ENCODE measurements around the gene HOXC11.

Gene HOXC11

DNA sequence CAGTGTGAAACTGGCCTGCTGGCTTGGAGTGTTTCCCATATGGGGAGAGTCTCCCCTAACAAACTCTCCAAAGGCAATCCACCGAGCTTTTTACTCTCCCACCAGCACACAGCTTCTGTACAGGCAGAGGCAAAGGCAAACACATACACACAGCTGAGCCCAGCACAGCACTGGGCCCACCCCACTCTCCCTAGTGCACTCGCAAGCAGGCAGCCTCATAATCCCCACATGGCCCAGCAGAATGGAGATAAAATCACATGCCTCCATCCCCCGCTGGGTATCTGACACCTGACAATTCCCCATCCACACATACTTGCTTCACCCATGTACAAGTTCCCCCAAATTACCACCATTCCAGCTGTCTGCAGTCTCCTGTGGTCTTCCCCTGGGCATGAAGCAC is 14.8 kb upstream of the HOXC11 start:
- DNase-seq (ENCODE audit: low read depth): no peak

DNA sequence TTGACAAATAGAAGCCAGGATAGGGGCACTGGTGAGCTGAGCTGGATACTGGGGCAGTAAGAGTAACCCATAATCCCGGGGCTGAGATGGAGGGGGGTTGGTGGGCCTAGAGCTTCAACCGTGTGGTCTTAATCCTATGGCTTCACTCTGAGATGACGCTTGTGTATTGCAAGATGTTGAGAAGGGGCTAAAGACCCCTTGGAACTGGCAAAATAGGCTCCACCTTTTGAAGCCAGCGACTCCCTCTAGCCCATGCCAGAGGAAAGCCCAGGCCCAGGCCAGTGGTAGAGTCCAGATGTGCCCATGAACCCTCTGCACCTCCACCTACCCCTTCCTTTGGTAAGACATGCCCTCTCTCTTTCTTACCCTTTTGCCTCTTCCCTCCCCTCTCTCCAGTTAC is 13.6 kb upstream of the HOXC11 start:
- DNase-seq (ENCODE audit: low read depth): no peak

DNA sequence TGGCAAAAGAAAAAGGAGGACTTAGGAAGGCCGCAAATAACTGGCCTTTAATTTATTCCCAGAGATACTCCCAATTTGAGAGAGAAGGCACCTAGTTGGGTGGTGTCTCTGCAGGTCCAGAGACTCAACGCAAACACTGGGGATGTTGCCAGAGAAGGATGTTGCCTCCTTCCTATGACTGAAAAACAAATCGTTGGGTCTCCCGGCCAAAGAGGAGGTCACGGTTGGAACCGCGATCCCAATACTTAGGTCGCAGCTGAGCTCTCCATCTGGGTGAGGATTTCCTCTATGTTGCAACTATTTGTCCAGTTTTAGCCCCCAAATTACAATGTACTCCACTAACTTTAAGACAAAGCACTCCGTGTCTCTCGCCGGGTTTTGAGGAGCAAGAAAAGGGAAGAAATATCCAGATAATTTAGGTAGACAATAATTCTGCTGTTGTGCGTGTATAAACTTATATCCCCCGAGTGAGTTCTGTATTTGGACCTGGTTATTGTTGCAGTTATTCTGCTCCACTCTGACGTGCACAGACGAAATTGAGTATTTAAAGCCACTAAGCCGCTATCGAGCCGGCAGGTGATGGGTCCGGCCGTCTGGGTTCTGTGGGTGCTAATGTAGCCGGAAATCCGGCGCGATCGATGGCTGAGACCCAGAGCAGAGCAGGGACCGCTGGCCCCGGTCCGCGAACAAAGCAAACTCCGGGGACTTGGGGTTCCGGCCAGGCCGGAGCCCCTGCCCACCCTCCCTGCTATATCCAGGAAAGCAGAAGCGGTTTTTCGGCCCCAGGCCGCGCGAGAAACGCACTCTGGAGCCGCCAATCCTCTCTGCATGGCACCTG is 12.5 kb upstream of the HOXC11 start:
- DNase-seq (ENCODE audit: low read depth): no peak

DNA sequence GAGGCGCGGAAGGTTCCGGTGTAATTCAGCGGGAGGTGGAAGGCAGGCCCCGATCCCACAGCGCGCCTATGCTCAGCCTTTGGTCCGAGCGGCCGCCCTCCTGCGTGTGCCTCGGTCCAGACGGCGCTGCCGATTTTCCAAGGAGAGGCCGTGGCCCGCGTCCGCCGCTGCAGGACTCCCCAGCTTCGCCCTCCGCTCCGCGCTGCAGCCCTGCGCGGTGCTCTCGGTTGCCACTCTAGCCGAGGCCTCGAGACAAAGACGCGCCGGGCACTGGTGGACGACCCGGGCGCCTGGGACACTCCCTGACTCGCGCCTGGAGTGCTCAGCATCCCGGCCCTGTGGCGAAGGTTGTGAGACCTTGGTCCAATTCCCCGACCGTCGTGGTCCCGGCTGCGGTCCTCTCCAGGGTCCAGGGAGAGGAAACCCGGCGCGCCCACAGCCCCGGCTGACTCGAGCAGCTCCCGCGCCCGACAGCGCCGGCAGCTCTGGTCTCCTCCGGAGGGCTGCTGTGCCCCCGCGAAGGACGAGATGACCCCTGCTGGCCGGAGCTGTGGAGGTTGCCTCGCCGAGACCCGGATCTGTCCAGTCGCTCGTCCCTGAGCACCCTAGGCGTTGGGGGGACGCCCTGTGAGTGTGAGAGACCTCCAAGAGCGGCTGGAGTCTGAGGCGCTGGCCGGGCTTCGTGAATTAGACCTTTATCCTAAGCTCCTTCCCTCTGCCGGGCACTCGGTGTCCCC is 11.7 kb upstream of the HOXC11 start:
- DNase-seq (ENCODE audit: low read depth): no peak

DNA sequence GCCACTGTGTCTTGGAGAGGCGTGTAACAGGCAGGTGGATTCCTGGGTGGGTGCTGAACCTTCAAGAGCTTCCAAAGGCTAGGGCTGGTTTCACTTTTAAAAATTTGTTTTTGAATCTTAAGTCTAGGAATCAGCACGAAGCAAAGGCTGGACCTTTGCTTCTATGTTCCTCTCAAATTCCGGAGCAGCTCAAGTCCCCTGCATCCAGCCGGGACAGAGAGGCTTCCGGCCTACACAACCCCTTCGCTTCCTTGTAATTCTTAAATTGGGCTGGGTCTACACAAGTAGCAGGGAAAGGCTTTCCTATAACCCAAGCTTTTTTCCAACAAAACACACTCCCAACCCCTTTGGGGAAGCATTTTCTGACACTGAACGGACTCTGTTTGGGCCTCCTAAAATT is 9.9 kb upstream of the HOXC11 start:
- no peak for DNase-seq (ENCODE audit: low read depth)

DNA sequence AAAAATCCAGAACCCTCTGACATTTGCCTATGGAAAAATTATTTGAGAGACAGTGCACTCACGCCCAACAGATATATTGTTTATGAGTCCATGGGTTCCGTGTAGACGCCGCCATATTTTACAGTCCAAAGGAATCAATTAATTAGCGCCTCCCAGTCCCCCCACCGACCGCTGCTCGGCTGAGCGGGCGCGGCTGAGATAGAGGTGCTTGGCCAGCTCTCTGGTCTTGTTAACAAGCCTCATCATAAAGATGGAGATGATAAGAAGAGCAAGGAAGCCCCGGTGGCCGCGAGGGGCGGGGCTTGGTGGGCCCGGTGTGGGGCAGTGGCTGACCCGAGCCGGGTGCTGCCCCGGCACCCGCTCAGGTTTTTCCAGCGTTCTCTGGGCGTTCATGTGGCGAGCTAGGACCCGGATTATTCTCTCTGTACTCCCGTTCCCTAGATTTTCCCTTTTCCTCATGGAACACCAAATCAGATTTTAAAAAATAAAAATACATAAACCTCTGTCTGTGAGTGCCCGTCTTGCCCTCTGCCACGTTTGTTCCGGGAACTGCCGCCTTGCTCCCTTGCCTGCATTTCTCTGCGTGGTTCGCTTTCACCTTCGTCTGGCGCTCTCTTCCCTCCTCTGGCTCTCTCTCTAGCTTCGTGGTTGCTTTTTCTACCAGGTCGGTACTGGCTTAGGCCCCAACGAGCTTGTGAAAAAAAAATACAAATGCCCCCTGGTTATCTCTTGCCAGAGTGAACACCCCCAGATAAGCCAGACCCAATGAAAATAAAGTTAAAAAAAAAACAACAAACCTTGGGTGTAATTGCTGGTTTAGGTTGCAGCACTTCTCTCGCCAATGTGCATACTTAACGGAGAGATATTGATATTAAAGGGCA is 9.3 kb upstream of the HOXC11 start:
- no peak for DNase-seq (ENCODE audit: low read depth)

DNA sequence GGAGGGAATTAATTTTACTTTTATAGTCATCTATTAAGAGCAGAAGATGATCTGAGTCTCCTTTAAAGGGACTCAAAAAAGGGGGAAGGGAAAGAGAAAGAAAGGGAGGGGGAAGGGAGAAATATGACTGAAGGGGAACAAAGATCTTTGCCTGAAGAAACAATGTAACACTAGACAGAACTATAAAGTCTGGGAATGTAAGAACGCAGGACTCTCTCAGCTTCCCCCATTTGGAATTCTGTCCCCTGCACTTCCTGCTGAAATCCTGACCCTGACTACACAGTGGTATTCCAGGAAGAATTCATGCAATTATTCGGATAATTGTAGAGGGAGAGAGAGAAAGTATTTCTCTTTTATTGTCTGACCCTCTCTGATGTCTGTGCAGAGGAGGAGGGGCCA is 8.6 kb upstream of the HOXC11 start:
- no peak for DNase-seq (ENCODE audit: low read depth)

DNA sequence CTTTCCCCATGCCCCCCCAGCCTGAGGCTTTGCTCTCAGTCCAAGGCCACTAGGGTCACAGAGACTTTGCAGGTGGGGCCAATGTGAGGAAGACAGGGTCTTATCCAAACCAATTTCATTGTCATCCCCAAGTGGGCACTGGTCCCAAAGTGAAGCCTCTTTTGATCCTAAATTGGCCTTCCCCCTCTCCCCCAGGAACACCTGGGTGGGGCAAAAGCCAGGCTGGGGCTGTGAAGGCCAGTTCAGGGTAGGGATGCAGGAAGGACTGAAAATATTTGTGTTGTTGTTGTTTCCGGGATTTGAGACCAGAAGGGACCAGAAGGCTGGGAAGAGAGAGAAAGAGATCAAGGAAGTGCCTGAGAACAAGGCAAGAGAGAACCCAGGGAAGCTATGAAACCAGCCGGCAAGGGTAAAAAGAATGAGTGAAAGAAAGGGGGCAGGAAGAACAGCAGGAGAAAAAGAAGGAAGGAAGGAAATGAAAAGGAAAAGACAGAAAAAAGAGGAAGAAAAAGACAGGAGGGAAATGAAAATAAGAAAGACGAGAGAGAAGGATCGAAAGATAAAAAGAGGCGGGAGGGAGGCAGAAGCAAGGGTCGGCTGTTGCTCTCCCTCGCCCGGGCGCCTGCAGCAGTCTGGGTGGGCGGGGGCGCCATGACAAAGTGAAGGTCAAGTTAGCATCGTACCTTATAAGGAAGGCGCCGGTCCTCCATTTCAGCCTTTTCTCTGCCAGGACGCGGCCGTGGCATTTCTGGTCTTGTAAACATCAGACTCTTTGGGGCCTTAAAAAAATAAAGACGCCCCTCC is 7.4 kb upstream of the HOXC11 start:
- DNase-seq (ENCODE audit: low read depth): no peak

DNA sequence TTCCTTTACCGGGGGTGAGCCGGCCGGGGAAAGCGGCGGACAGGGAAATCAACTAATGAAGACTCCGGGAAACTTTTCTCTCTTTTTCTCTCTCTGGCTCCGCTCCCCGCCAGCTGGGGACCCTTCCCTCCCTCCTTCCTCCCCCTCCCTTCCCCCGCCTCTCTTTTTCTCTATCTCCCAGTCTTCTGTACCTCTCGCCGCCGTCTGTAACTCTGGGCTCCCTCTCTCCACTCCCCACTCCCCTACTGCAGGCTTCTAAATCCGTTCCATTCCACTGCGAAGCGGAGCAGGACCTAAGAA is 6.9 kb upstream of the HOXC11 start:
- DNase-seq (ENCODE audit: low read depth): no peak

DNA sequence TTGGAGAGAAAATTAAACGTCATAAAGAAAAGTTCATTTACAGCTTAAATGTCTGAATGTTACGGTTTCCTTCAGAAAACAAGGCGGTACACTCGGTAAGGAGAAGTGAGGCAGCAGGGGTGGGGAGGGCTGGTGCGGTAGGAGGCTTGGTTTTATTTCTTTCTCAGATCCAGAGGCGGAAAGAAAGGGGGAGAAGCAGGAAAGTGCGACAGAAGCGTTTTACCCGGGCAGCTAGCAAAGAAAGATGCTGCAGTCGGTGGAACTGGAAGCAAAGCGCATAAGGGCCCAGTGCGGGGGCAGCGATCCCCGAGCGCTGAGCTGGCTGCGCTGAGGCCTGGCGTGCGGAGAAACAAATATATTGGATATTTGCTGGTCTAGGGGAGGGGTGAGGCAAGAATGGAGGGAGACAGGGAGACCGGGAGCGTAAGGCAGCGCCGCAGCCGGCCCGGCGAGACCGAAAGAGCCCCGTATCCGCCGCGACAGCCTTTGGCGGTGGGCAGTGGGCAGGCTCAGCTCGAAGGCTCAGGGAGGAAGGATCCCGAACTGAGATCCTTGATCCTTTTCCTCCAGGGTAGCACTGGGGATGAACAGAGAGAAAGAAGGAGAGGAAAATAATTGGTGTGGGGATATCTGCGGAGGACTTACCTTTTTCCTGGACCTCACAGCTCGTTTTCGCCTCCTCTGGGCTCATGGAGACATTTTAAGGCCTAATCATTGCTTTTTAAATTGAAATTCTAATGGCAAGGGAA is 6.4 kb upstream of the HOXC11 start:
- DNase-seq (ENCODE audit: low read depth): no peak

DNA sequence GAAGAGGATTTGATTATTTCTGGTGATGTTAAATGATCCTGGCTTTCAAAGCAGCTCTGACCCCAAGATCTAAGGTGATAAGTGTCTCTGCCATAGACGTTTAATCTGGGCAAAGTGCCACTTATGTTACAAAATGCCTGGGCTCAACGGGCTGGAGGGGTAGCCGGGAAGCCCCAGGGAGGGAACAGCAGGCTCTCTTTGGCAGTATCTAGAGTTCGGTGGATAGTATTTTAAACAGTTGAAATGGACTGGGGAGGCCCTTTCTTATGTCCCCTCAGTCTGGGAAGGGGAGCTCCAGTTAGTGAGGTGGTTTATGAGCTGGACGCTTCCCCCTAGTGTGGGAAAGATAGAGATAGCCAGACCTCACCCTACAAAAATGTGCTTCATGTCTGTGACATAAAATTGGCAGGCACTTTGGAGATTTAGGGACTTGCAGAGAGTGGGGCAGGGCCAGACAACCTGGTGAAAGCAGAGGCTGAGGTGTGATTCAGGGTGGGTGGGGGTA is 5.5 kb upstream of the HOXC11 start:
- no peak for DNase-seq (ENCODE audit: low read depth)

DNA sequence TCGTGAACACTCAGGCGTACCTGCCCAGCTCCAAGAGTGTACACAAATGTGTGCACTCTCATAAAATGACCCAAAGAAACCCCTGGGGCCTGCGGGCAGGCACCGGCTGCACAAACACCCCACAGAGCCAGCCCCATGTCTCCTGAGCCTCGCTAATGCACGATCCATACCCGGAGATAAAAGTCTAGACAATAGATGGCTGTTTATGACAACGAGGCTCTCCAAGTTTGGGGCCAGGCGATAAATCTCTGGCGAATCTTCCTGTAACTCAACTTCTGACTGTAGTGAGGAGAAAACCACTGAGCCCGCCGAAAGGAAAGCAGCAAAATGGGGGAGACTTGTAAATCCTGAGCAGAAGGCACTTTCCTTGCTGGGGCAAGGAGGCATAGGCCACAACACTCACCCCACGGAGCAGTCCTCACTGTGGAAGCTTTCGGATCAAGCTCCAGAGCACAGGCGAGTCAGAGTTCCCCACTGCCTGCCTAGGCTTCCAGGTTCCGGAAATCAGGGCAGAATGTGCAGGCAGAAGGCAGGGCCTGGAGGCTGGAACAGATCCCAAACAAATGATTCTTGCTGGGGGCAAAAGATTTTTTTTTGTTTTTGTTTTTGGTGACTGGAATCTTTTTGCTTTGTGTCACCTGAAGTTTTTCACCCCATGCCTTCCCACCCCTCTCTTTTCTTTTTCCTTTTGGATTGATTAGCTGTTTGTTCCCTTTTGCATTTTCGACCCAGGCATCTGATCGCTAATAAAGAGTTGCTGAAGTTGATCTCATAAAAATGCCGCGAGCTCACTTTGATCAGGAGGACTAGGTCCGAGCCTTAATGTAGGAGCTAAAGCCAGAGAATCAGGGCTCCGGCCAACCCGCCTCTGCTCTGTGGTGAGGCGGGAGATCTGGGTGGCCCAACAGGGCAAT is 4.5 kb upstream of the HOXC11 start:
- DNase-seq (ENCODE audit: low read depth): no peak

DNA sequence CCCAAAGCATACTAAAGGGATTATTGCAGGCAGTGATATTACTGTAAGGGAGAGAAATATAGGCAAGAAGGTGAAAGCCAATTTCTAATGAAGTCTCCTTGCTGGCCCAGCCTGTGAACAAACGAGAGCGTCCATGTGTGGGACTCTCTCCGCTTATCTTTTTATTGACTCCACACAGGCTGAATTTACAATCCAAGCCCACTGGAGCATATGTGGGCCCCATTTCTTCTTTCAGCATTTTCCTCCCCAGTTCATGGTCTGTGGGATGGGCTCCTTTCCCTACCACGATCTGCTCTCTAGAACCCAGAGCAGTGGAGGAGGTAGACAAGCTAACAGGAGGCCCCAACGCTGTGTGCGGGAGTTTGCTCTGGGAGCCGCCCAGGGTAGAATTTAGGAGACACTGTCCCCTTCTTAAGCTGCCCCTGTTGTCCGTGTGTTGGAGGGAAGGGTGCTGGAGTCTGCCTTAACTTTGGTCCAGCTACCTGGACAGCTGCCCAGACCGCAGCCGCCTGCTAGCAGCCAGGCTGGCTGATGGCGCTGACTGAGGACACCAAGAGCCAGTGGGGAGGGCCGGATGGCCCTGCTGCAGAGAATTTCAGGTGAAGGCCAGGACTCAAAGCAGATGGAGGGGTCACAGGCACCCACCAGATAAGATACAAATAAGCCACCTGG is 3.2 kb upstream of the HOXC11 start:
- no peak for DNase-seq (ENCODE audit: low read depth)

DNA sequence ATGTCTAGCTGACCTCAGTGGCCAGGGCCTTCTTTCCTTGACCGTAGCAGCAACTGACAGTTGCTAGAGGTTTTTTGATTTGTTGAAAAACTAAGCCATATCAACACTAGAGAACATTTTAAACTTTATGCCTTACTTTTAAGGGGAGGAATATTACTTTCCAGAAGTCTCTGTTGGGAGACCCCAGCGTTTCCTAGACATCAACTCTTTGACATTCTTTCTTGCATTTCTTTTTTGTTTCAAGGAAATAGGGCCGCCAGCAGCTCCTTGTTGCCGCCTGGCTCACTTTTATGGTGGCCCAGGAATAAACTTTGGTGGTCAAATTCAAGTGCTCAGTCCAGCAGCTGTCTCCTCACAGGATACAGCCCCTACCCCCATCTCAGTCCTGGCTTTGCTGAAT is 2.5 kb upstream of the HOXC11 start:
- no peak for DNase-seq (ENCODE audit: low read depth)

DNA sequence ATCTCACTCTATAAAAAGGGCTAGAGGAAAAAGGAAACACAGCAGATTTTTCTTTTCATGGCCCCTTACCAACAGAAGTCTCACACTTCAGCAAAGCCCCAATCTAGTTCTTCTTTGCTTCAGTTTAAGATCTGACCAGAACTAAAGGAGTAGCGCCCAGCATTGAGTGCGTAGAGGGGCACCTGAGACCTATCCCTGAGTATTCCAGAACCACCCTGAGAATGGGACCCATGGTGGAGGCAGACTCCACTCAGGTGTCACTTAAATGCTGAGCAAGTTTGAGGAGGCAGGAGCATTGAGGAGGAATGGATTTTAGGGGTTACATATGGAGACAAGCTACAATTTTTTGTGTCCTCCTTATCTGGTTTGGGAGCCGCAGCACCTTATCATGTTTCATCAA is 1.8 kb upstream of the HOXC11 start:
- DNase-seq (ENCODE audit: low read depth): no peak

DNA sequence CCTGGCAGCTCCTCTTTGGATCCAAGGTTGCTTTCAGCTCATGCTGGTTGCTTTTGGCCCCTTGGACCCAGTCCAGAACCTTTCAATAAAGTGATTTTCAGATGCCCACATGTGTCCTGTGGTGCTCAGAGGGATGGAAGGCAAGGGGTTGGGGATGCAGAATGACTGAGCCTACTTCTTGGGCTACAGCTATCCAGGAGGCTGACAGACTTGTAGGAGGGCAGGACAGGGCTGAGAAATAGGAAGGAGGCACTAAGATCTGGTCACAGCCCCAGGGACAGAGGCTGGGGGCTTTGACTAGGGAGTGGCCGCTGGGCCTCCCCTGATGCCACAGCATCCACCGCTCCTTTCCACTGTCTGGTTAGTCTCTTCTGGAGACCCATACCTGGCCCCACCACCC is 1.2 kb upstream of the HOXC11 start:
- no peak for DNase-seq (ENCODE audit: low read depth)

DNA sequence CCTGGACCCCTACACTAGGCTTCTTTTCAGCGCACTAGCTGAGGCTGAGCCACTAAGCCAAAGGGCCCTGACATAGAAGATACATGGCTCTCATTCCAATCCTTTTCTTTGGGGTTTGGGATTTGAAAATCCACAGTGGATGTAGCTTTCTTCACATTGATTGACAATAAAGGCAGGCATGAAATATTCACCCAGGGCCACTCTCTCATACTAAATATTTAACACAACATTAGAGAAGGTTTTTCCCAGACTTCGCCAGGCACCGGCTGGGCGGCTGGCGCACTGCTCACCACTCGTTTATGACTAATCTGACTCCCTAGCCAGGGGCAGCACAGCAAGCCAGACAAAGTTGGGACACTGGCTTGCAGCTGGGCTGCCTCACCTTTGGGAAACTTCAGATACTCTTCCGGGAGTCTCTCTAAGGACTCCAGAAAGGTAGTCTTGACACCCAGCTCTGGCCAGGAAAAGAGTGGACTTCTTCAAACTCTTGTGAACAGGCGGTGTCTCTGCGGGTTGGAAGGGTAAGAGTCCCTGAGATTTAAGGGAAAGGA is 699 bp upstream of the HOXC11 start:
- DNase-seq (ENCODE audit: low read depth): no peak

DNA sequence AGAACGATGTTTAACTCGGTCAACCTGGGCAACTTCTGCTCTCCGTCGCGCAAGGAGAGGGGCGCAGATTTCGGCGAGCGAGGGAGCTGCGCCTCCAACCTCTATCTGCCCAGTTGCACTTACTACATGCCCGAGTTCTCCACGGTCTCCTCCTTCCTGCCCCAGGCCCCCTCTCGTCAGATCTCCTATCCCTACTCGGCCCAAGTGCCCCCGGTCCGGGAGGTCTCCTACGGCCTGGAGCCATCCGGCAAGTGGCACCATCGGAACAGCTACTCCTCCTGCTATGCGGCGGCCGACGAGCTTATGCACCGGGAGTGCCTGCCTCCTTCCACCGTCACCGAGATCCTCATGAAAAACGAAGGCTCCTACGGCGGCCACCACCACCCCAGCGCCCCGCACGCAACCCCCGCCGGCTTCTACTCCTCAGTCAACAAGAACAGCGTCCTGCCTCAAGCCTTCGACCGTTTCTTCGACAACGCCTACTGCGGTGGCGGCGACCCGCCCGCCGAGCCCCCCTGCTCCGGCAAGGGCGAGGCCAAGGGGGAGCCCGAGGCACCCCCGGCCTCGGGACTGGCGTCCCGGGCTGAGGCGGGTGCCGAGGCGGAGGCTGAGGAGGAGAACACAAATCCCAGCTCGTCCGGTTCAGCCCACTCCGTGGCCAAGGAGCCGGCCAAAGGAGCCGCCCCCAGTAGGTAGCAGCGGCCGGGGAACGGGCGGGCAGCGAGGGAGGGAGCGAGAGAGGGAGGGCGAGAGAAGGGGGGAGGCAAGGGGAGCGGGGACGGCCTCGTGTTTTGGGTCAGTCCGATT is 513 bp downstream of the HOXC11 start:
- no peak for DNase-seq (ENCODE audit: low read depth)
